GM12878 (cell line): ENCODE data around the gene POU3F3.

Experiments used
- BHLHE40 ChIP-seq, 2 experiments: fragments of 450-650 bp in 1 of 2; IDR thresholded peaks; 2 replicates each; pipeline ENCODE4 v1.6.1; 2011 to 2017; ENCODE audit warnings: low read depth in 2 of 2, borderline replicate concordance in 1 of 2, improper control_type of control experiment in 1 of 2, low read length in 1 of 2, mild to moderate bottlenecking in 1 of 2
- EP300 ChIP-seq, 2 experiments: fragments of 150-350 bp in 1 of 2; IDR thresholded peaks; 2 replicates each; pipeline ENCODE4 v1.6.1; 2011 to 2012; ENCODE audit warnings: low read depth in 2 of 2, low read length in 2 of 2, borderline replicate concordance in 1 of 2, improper control_type of control experiment in 1 of 2, inconsistent platforms in 1 of 2; ENCODE audit not compliant: control insufficient read depth in 1 of 2
- ESRRA ChIP-seq: IDR thresholded peaks from 2 replicates; pipeline ENCODE4 v1.6.1; 2012; ENCODE audit warnings: mild to moderate bottlenecking, low read length, improper control_type of control experiment
- EZH2 ChIP-seq: IDR thresholded peaks from 2 replicates; pipeline ENCODE4 v1.6.1; 2012; ENCODE audit warnings: low read depth, mild to moderate bottlenecking, control low read depth, inconsistent platforms, low read length, borderline replicate concordance; ENCODE audit not compliant: control insufficient read depth
- JUND ChIP-seq: IDR thresholded peaks from 2 replicates; pipeline ENCODE4 v1.6.1; 2012; ENCODE audit warnings: low read depth, mild to moderate bottlenecking, low read length, improper control_type of control experiment, moderate library complexity
- MXI1 ChIP-seq: fragments of 150-350 bp; IDR thresholded peaks from 2 replicates; pipeline ENCODE4 v1.6.1; 2011; ENCODE audit warnings: low read depth, mild to moderate bottlenecking, inconsistent platforms, low read length, improper control_type of control experiment
- NRF1 ChIP-seq: conservative IDR thresholded peaks from 2 replicates; pipeline ENCODE4 v1.6.1; 2011; ENCODE audit warnings: mild to moderate bottlenecking, low read depth, low read length, improper control_type of control experiment
- POLR2AphosphoS5 ChIP-seq: IDR thresholded peaks from 2 replicates; pipeline ENCODE4 v1.6.1; 2011; ENCODE audit warnings: mild to moderate bottlenecking, low read length, inconsistent platforms
- SP1 ChIP-seq: IDR thresholded peaks from one replicate; pipeline ENCODE4 v1.6.1; 2011; ENCODE audit warnings: low read depth, low read length
- TARDBP ChIP-seq: IDR thresholded peaks from 2 replicates; pipeline ENCODE4 v1.6.1; 2016; ENCODE audit warnings: borderline replicate concordance
- WRNIP1 ChIP-seq: IDR thresholded peaks from 2 replicates; pipeline ENCODE4 v1.6.1; 2011; ENCODE audit warnings: low read depth, low read length, improper control_type of control experiment, borderline replicate concordance
- ZNF274 ChIP-seq: IDR thresholded peaks from one replicate; pipeline ENCODE4 v1.8.0; 2011; ENCODE audit not compliant: insufficient read length, insufficient read depth
- TF ChIP-seq, protein P1 (sequence below), 3 experiments: IDR thresholded peaks in 2 of 3; conservative IDR thresholded peaks in 1 of 3; 2 replicates each; pipeline ENCODE4 v1.5.1; 2011; ENCODE audit warnings: low read depth in 3 of 3, low read length in 3 of 3, mild to moderate bottlenecking in 3 of 3, control low read depth in 2 of 3, moderate library complexity in 2 of 3, inconsistent platforms in 1 of 3, mixed read lengths in 1 of 3; ENCODE audit not compliant: control insufficient read depth in 2 of 3, insufficient read depth in 1 of 3; ENCODE audit errors: extremely low read depth in 1 of 3
- TF ChIP-seq, protein P2 (sequence below): fragments of 450-650 bp; IDR thresholded peaks from 2 replicates; pipeline ENCODE4 v1.6.1; 2017; ENCODE audit warnings: mild to moderate bottlenecking, moderate library complexity

DNA sequence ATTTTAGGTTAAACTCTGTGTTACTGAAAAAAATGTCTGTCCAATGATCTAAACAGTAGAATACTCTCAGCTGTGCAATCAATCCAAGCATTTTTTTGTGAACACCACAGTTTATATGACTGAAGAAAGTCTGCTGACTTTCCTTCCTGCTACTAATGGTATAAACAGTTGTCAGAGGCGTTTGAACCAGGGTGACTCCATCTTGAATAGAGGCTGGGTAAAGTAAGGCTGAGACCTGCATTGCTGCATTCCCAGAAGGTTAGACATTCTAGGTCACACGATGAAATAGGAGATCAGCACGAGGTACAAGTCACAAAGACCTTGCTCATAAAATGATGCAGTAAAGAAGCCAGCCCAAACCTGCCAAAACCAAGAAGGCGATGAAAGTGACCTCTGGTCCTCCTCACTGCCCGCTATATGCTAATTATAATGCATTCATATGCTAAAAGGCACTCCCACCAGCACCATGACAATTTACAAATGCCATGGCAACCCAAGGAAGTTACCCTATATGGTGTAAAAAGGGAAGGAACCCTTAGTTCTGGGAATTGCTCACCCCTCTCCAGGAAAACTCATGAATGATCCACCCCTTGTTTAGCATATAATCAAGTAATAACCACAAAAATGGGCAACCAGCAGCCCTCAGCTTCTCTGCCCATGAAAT lies 31.3 kb downstream of the POU3F3 start:
- TF ChIP-seq POLR2AphosphoS5 (no peak), TARDBP (no peak), EZH2 (no peak), ESRRA (no peak), BHLHE40 (IDR thresholded peaks at IDR 0.05; ENCODE audit: borderline replicate concordance in 1 of 2, low read depth in 2 of 2, low read length in 1 of 2) (no peak), SP1 (no peak), NRF1 (no peak), ZNF274 (no peak), EP300 (IDR thresholded peaks at IDR 0.05; ENCODE audit: borderline replicate concordance in 1 of 2, control insufficient read depth in 1 of 2, low read depth in 2 of 2, low read length in 2 of 2) (no peak), JUND (no peak), MXI1 (no peak), WRNIP1 (no peak)
- TF ChIP-seq, protein P1, sequence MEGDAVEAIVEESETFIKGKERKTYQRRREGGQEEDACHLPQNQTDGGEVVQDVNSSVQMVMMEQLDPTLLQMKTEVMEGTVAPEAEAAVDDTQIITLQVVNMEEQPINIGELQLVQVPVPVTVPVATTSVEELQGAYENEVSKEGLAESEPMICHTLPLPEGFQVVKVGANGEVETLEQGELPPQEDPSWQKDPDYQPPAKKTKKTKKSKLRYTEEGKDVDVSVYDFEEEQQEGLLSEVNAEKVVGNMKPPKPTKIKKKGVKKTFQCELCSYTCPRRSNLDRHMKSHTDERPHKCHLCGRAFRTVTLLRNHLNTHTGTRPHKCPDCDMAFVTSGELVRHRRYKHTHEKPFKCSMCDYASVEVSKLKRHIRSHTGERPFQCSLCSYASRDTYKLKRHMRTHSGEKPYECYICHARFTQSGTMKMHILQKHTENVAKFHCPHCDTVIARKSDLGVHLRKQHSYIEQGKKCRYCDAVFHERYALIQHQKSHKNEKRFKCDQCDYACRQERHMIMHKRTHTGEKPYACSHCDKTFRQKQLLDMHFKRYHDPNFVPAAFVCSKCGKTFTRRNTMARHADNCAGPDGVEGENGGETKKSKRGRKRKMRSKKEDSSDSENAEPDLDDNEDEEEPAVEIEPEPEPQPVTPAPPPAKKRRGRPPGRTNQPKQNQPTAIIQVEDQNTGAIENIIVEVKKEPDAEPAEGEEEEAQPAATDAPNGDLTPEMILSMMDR (IDR thresholded peaks at IDR 0.05 in 2 of 3, conservative IDR thresholded peaks at IDR 0.05 in 1 of 3; ENCODE audit: control insufficient read depth in 2 of 3, extremely low read depth in 1 of 3, insufficient read depth in 1 of 3, low read depth in 3 of 3, low read length in 3 of 3), result no peak
- TF ChIP-seq, protein P2, sequence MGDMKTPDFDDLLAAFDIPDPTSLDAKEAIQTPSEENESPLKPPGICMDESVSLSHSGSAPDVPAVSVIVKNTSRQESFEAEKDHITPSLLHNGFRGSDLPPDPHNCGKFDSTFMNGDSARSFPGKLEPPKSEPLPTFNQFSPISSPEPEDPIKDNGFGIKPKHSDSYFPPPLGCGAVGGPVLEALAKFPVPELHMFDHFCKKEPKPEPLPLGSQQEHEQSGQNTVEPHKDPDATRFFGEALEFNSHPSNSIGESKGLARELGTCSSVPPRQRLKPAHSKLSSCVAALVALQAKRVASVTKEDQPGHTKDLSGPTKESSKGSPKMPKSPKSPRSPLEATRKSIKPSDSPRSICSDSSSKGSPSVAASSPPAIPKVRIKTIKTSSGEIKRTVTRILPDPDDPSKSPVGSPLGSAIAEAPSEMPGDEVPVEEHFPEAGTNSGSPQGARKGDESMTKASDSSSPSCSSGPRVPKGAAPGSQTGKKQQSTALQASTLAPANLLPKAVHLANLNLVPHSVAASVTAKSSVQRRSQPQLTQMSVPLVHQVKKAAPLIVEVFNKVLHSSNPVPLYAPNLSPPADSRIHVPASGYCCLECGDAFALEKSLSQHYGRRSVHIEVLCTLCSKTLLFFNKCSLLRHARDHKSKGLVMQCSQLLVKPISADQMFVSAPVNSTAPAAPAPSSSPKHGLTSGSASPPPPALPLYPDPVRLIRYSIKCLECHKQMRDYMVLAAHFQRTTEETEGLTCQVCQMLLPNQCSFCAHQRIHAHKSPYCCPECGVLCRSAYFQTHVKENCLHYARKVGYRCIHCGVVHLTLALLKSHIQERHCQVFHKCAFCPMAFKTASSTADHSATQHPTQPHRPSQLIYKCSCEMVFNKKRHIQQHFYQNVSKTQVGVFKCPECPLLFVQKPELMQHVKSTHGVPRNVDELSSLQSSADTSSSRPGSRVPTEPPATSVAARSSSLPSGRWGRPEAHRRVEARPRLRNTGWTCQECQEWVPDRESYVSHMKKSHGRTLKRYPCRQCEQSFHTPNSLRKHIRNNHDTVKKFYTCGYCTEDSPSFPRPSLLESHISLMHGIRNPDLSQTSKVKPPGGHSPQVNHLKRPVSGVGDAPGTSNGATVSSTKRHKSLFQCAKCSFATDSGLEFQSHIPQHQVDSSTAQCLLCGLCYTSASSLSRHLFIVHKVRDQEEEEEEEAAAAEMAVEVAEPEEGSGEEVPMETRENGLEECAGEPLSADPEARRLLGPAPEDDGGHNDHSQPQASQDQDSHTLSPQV, result no peak
